SHP77 (cell line): ENCODE results near the gene HOXA6.

Source experiments
- DNase-seq, 2 experiments: peaks; one replicate each; lab custom pipeline; 2025; lab: John Stamatoyannopoulos, UW

HOXA6 gene

GRCh38 chr7:27095897-27096767 lies 51.4 kb downstream of the HOXA6 start, which contains the start of gene HOXA1:
Gene HOXA1, minus strand, starts transcription at chr7:27096000. Its CDS starts 88 bp downstream, at chr7:27095912.
- no peak for DNase-seq
